Keratinocyte (primary cell): ENCODE results near the gene SRD5A1.

Experiments
- EZH2 ChIP-seq: IDR thresholded peaks from one replicate; pipeline ENCODE4 v1.6.1; 2012; ENCODE audit warnings: inconsistent platforms, mild to moderate bottlenecking, low read length, moderate library complexity
- TF ChIP-seq, protein P1 (sequence below), 3 experiments: IDR thresholded peaks in 1 of 3; conservative IDR thresholded peaks in 1 of 3; optimal IDR thresholded peaks in 1 of 3; 2 replicates in 2 of 3; 3 replicates in 1 of 3; pipeline versions ENCODE3 to v1.5.1; 2011; ENCODE audit warnings: low read length in 3 of 3, mild to moderate bottlenecking in 3 of 3, moderate library complexity in 2 of 3, control low read depth in 1 of 3, inconsistent platforms in 1 of 3; ENCODE audit not compliant: insufficient read depth in 2 of 3; ENCODE audit errors: extremely low read depth in 1 of 3

DNA sequence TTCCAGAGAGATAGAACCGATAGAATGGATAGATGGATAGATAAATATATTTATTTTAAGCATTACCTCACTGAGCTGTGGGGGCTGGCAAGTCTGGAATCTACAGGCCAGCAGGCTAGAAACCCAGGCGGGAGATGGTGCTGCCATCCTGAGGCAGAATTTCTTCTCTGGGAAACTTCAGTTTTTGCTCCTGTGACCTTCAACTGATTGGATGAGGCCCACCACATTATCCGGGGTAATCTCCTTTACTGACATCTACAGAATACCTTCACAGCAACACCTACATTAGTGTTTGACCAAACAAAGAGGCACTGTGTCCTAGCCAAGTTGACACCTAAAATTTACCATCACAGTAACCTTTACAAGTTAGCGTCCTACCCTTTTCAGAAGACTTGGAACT is 50.8 kb downstream of the SRD5A1 start:
- TF ChIP-seq, protein P1, sequence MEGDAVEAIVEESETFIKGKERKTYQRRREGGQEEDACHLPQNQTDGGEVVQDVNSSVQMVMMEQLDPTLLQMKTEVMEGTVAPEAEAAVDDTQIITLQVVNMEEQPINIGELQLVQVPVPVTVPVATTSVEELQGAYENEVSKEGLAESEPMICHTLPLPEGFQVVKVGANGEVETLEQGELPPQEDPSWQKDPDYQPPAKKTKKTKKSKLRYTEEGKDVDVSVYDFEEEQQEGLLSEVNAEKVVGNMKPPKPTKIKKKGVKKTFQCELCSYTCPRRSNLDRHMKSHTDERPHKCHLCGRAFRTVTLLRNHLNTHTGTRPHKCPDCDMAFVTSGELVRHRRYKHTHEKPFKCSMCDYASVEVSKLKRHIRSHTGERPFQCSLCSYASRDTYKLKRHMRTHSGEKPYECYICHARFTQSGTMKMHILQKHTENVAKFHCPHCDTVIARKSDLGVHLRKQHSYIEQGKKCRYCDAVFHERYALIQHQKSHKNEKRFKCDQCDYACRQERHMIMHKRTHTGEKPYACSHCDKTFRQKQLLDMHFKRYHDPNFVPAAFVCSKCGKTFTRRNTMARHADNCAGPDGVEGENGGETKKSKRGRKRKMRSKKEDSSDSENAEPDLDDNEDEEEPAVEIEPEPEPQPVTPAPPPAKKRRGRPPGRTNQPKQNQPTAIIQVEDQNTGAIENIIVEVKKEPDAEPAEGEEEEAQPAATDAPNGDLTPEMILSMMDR (optimal IDR thresholded peaks at IDR 0.05 in 1 of 3, IDR thresholded peaks at IDR 0.05 in 1 of 3, conservative IDR thresholded peaks at IDR 0.05 in 1 of 3; ENCODE audit: extremely low read depth in 1 of 3, insufficient read depth in 2 of 3, low read length in 3 of 3): no peak
- no peak for TF ChIP-seq EZH2
